ENCODE measurements around the gene CAMTA1.

The CAMTA1 gene

DNA sequence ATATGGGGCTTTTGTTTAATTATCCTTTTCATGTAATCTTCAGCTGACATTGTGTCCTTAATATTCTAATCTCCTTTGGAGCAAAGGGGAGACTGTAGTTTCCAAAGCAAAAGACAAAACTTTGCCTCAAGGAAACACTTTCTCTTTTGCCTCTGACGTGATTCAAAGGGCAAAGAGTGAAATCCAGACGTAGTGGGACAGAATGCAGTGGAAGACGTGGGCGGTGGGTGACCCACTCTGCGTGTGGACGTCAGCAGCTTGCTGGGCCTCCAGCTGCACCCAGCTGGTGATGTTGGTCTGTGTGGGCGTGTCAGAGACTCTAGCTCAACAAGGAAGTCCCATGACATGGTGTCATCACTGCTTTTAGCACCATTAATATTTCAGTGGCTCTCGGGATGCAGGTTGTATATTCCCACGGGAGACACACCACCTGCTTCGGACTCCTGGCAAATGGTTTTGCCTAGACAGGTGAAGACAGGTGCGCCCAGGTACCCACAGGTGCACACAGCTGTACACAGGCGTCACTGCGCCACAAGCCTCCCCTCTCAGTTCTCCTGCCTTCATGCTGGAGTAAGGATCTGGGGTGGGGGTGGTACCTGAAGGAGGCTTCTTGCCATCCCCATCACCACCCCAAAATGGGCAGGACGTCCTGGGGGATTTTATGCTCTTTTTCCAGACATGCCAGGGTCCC, 693.7 kb downstream of the CAMTA1 start:
- no peak for DNase-seq (ENCODE audit: low read depth in 1 of 2, low spot score in 1 of 2)

DNA sequence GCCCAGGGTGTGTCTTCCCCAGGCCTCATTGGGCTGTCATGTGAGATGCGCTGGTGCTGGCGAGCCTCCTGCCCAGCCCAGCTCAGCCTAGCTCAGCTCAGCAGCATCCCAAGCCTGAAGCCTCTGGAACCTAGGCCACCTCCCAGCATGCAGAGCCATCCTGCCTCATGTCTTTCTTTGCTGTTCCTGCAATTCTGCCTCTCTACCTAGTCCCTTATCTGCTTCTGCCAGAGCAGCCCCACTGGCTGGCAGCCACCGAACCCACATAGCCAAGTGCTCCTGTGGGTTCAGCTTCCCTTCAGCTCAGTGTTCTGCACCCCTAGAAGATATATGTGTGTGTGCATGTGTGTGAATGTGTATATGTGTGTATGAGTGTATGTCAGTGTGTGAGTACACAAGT, 694.3 kb downstream of the CAMTA1 start:
- no peak for DNase-seq (ENCODE audit: low read depth in 1 of 2, low spot score in 1 of 2)

- no peak for DNase-seq (ENCODE audit: low read depth in 1 of 2, low spot score in 1 of 2)
Observed at GRCh38 chr1:7481194-7481593, 695.9 kb downstream of the CAMTA1 start.

DNA sequence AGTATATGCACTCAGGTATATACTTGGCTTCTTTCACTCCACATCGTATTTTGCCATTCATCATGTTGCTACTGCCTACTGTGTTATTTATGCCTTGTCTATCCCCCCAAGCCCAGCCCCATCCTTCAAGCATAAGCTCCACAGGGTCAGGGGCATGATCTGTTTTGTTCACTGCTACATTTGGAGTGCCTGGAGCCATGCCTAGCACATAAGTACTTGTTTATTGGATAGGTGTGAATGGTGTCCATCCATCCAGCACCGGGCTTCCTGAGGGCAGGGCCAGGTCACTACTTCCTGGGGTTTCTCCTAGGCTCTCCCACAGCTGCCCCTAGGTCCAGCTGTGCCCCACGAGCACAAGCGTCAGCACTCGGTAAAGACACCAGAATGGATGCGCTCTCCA, 696.8 kb downstream of the CAMTA1 start:
- DNase-seq (ENCODE audit: low read depth in 1 of 2, low spot score in 1 of 2): no peak

DNA sequence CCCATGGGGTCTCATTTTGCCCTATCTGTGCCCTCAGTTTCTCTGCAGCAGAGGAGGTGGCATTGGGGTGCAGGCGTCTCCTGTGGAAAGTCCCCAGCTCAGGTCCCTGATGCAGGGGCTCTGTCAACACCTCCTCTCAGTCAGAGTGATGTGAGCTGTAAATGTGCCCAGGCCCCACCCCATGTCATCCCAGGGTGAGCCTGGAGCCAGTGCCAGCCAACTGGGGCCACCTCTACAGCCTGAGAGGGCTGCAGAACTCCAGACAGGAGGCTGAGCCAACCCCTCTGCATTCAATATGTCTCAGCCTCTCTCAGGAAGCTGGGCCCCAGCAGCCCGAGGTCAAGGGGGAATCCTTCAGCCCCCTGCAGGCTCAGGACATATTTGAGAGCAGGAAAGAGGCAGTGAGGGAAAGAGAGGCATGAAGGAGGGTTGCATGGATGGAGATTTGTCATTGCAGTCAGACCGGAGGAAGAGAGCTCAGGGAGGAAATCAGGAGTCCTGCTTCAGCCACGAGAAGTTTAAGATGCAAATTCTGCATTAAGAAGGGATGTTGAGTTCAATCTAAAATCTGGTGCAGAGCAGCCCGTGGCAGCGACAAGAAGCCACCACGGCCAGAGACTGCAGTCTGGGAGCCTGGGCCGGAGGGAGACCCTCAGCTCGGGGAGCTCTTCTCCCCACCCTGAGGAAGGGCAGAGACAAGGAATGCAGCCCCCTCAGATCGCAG, 697.7 kb downstream of the CAMTA1 start:
- no peak for DNase-seq (ENCODE audit: low read depth in 1 of 2, low spot score in 1 of 2)

- no peak for DNase-seq (ENCODE audit: low read depth in 1 of 2, low spot score in 1 of 2)
Observed at GRCh38 chr1:7483634-7484383, 698.6 kb downstream of the CAMTA1 start.

- no peak for DNase-seq (ENCODE audit: low read depth in 1 of 2, low spot score in 1 of 2)
Observed at GRCh38 chr1:7485086-7485780, 700.0 kb downstream of the CAMTA1 start.

DNA sequence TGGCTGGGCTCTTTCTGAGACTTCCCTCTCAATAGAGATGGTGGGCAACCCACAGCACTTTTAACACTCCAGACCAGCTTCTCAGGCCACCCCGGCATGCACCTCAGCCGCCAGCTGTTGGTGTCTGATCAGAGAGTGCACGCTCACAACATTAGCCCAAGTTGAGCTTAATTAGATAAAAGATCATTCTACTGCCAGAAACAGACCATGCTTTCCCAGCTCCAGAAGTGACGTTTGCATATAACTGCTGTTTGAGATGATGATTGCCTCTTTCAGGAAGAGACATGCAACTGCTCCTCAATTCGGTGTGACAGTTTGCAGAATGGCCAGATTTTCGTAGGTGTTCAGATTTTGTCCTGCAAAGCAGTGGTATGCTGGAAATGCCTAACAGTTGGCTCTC, 700.6 kb downstream of the CAMTA1 start:
- no peak for DNase-seq (ENCODE audit: low read depth in 1 of 2, low spot score in 1 of 2)

GRCh38 chr1:7487766-7488474, 702.7 kb downstream of the CAMTA1 start:
- no peak for DNase-seq (ENCODE audit: low read depth in 1 of 2, low spot score in 1 of 2)

DNA sequence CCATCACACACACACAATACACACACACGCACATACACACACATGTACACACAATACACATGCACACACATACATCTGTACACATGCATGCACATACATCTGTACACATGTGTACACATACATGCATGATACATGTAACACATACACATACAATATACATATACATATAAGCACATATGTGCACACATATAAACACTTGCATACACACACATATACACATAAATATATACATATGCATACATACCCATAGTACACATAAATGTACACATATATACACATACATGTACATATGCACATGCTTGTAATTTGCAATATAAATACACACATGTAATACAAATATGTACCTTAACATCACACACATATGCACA, 703.2 kb downstream of the CAMTA1 start:
- DNase-seq (ENCODE audit: low read depth in 1 of 2, low spot score in 1 of 2): no peak

GRCh38 chr1:7489586-7489985, 704.3 kb downstream of the CAMTA1 start:
- no peak for DNase-seq (ENCODE audit: low read depth in 1 of 2, low spot score in 1 of 2)

GRCh38 chr1:7490576-7490975, 705.3 kb downstream of the CAMTA1 start:
- no peak for DNase-seq (ENCODE audit: low read depth in 1 of 2, low spot score in 1 of 2)

DNA sequence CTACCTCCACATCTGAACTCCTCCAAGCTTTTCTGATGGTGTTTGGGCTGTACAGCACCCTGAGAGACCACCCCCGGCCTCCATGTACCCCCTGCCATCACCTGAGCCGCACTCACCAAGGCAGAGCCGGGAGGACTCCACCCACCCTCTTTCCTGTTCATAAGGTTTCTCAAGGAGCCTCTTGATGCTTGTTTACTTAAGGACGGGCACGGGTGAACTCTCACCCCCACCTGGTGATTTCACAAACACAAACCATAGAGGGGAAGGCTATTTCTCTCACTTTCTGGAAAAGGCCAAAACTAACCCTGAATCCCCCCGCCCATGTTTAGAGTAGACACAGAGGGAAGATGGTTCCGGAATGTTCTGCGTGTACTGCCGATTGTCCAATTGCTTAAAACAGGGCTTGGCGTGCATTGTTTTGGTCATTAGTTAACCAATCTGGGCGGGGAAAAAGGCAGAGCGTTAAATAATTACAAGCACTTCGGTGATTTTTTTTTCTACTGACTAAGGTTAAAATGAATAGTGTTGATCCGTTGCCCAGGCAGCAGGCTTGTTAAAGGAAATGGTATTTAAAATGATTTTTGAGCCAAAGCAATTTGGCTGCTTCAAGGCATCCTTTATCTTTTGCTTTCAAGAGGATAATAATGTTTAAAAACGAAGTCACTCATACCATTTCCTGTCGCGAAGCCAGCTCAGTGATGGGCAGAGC, 706.0 kb downstream of the CAMTA1 start:
- no peak for DNase-seq (ENCODE audit: low read depth in 1 of 2, low spot score in 1 of 2)

DNA sequence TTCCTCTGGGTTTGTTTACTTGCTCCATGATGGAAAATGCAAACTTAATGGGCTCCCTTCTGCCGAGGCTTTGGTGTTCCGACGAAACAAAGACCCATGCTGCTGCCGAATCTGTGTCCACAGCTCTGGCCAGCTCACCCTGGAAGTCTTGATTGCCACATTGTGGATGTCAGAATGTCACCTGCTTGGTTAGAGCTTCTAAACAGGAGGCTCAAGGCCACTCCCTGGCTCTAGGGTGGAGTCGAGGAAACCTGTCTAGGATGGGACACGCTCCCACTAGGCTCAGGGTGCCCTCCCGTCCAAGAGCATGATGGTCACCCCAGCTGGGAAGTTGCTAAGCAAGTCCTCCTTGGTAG, 706.5 kb downstream of the CAMTA1 start:
- DNase-seq (ENCODE audit: low read depth in 1 of 2, low spot score in 1 of 2): no peak

GRCh38 chr1:7493711-7494454, 708.6 kb downstream of the CAMTA1 start:
- DNase-seq (ENCODE audit: low read depth in 1 of 2, low spot score in 1 of 2): no peak

DNA sequence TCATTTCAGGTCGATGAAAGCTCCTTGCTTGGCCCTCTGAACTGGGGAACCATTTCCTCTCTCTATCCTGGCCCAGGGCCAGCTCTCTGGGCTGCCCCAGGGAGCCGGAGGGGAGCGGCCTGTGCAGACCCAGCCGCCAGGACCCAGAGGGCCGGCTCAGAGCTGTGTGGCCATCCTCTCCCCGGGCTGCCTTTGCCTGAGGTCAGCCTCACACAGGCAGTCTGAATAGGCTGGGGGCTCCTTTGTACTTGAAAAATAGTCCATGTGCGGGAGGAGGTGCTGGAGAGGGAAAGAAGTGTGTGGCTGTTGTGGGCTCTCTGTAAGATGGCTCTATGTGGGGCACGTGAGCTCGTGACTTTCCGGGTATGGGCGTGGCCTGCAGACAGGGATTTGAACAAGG, 710.7 kb downstream of the CAMTA1 start:
- no peak for DNase-seq (ENCODE audit: low read depth in 1 of 2, low spot score in 1 of 2)

DNA sequence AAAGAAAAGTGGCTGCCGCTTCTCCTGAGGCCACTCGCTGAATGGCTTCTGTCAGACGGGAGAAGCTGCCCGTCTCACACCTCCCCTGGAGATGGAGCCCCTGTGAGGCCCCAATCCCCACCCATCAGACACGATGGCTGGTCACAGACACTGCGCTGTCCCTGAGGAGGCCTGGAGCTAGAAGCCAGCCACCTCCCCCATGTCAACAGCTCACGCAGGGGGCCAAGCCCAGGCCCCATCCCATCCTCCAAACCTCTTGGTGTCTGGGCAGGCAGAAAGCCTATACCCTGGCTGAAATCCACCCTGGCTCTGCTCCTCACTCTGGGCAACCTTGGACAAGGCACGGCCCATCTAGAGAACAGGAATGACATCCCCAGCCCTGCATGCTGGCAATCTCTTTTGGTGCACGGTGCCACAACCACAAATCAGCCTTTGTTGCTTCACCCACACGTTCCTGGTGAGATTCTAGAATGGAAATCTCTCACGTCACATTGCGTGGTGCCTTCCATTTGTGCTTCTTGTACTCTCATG, 711.9 kb downstream of the CAMTA1 start:
- no peak for DNase-seq (ENCODE audit: low read depth in 1 of 2, low spot score in 1 of 2)

- no peak for DNase-seq (ENCODE audit: low read depth in 1 of 2, low spot score in 1 of 2)
Observed at GRCh38 chr1:7500381-7501083, 715.3 kb downstream of the CAMTA1 start.

DNA sequence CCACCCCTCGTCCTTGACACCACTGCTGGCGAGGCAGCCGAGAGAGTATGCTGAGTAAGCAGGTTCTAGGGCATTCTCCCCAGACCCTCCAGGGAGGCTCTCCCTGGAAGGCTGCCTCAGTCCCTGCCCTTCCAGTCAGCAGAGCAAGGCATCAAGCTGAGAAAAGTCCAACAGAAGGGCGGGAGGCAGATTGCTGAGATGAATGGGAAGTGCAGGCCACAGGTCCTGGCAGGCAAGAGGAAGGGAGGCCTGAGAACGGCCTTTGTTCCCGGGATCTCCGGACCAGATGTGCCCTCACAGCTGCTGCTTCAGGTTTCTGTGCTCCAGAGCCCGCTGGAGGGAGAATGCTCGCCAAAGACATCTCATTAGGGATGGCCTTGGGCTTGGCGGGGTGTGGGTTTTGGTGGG, 715.8 kb downstream of the CAMTA1 start:
- DNase-seq (ENCODE audit: low read depth in 1 of 2, low spot score in 1 of 2): no peak

Measured in activated CD4-positive, alpha-beta T cell treated with anti-CD3 and anti-CD28 coated beads, Interleukin-2, amount 50 U/mL, for 24 hours (primary cell).